Astrocyte (in vitro differentiated cells and primary cell): ENCODE measurements around the gene ADH5. TPM values are rescaled to one million over a fixed set of nuclear protein-coding genes. Genes with fewer than 3 reads are reported as not detected.

ENCODE experiments used
- DNase-seq: peaks from one replicate; pipeline ENCODE4 v3.0.0-alpha.2; 2010; ENCODE audit warnings: low read depth
- FAIRE-seq: peaks from 2 replicates; lab custom pipeline; 2011; peaks lifted over from hg19 to GRCh38; lab: Jason Lieb, UNC
- H2AFZ ChIP-seq: 2 replicates; pipeline ENCODE4 v1.6.0; 2012; ENCODE audit warnings: low read depth, low read length, inconsistent platforms
- H3K27ac ChIP-seq: 2 replicates; pipeline ENCODE4 v1.5.1; 2011; ENCODE audit warnings: low read depth, low read length, inconsistent platforms
- H3K27me3 ChIP-seq: 2 replicates; pipeline ENCODE4 v1.6.0; 2011; ENCODE audit warnings: low read length, inconsistent platforms; ENCODE audit not compliant: insufficient read depth
- H3K36me3 ChIP-seq: 2 replicates; pipeline ENCODE4 v1.5.1; 2011; ENCODE audit warnings: low read length, inconsistent platforms; ENCODE audit not compliant: insufficient read depth
- H3K4me1 ChIP-seq: 2 replicates; pipeline ENCODE4 v1.5.1; 2011; ENCODE audit warnings: low read length, inconsistent platforms; ENCODE audit not compliant: insufficient read depth
- H3K4me2 ChIP-seq: 2 replicates; pipeline ENCODE4 v1.6.0; 2012; ENCODE audit warnings: low read length, inconsistent platforms
- H3K4me3 ChIP-seq: 2 replicates; pipeline ENCODE4 v1.5.1; 2011; ENCODE audit warnings: low read depth, mild to moderate bottlenecking, low read length, inconsistent platforms; ENCODE audit not compliant: insufficient read depth
- H3K79me2 ChIP-seq: 2 replicates; pipeline ENCODE4 v1.6.0; 2012; ENCODE audit warnings: mild to moderate bottlenecking, low read length, inconsistent platforms; ENCODE audit not compliant: insufficient read depth
- H3K9ac ChIP-seq: 2 replicates; pipeline ENCODE4 v1.6.0; 2012; ENCODE audit warnings: mild to moderate bottlenecking, low read length, inconsistent platforms
- H3K9me3 ChIP-seq: 2 replicates; pipeline ENCODE4 v1.5.1; 2012; ENCODE audit warnings: low read depth, mild to moderate bottlenecking, low read length, inconsistent platforms; ENCODE audit not compliant: insufficient read depth
- H4K20me1 ChIP-seq: 2 replicates; pipeline ENCODE4 v1.6.0; 2012; ENCODE audit warnings: low read length, inconsistent platforms; ENCODE audit not compliant: insufficient read depth
- H3K27ac Mint-ChIP-seq: one replicate; pipeline ENCODE4 v1.8.0; 2021; ENCODE audit warnings: mild to moderate bottlenecking, mixed read lengths; ENCODE audit not compliant: unreplicated experiment
- H3K27me3 Mint-ChIP-seq: one replicate; pipeline ENCODE4 v1.8.0; 2021; ENCODE audit warnings: low read depth, mixed read lengths; ENCODE audit not compliant: unreplicated experiment
- H3K36me3 Mint-ChIP-seq: one replicate; pipeline ENCODE4 v1.8.0; 2021; ENCODE audit warnings: low read depth, mixed read lengths; ENCODE audit not compliant: unreplicated experiment
- H3K4me1 Mint-ChIP-seq: one replicate; pipeline ENCODE4 v1.8.0; 2021; ENCODE audit warnings: low read depth, mixed read lengths; ENCODE audit not compliant: unreplicated experiment
- H3K4me3 Mint-ChIP-seq: one replicate; pipeline ENCODE4 v1.8.0; 2021; ENCODE audit warnings: mild to moderate bottlenecking, moderate library complexity, mixed read lengths; ENCODE audit not compliant: unreplicated experiment
- H3K9me3 Mint-ChIP-seq: one replicate; pipeline ENCODE4 v1.8.0; 2021; ENCODE audit warnings: mild to moderate bottlenecking, mixed read lengths; ENCODE audit not compliant: unreplicated experiment
- CTCF ChIP-seq: IDR thresholded peaks from 2 replicates; pipeline ENCODE4 v1.5.1; 2011; ENCODE audit warnings: low read depth, mild to moderate bottlenecking, inconsistent platforms, low read length, moderate library complexity; ENCODE audit not compliant: insufficient read depth
- EZH2 ChIP-seq: IDR thresholded peaks from 2 replicates; pipeline ENCODE4 v1.6.1; 2012; ENCODE audit warnings: mild to moderate bottlenecking, low read length, inconsistent platforms; ENCODE audit not compliant: insufficient read depth
- total RNA-seq: library from RNA; stranded (reverse); gene quantifications from 2 replicates; pipeline ENCODE4 v1.2.1, GENCODE V29; 2021

Gene ADH5
- total RNA-seq, 1 donor from 2014 or later, result 210 TPM

GRCh38 chr4:99028187-99028586 is 60.4 kb downstream of the ADH5 start:
- H3K27ac ChIP-seq, result no peak overlapping the region
- TF ChIP-seq CTCF (no peak), EZH2 (no peak)
- H2AFZ ChIP-seq, result no peak overlapping the region
- H3K79me2 ChIP-seq, result peaks cover 83% of the 10 kb centered on the region
- no peaks in the 10 kb centered on the region for H3K27me3 ChIP-seq
- no peak overlapping the region for H3K4me3 Mint-ChIP-seq
- DNase-seq (peak; percentile 41), FAIRE-seq (no peak)
- H3K36me3 ChIP-seq, result no peaks in the 10 kb centered on the region
- no peaks in the 10 kb centered on the region for H3K4me1 ChIP-seq
- H3K9ac ChIP-seq, result no peak overlapping the region
- H4K20me1 ChIP-seq, result peaks cover 35% of the 10 kb centered on the region
- no peak overlapping the region for H3K27ac Mint-ChIP-seq
- H3K4me3 ChIP-seq, result no peak overlapping the region
- peaks cover 4% of the 10 kb centered on the region for H3K36me3 Mint-ChIP-seq
- H3K9me3 Mint-ChIP-seq, result peaks cover 5% of the 10 kb centered on the region
- no peak overlapping the region for H3K4me2 ChIP-seq
- H3K27me3 Mint-ChIP-seq, result no peaks in the 10 kb centered on the region
- H3K9me3 ChIP-seq, result no peaks in the 10 kb centered on the region
- H3K4me1 Mint-ChIP-seq, result peaks cover 47% of the 10 kb centered on the region

- H3K27ac Mint-ChIP-seq, result no peak overlapping the region
Measured at GRCh38 chr4:99027304-99027703, 61.3 kb downstream of the ADH5 start.

More at GRCh38 chr4:99027304-99027703, 61.3 kb downstream of the ADH5 start:
- Histone ChIP-seq H2AFZ (no peak overlapping the region), H3K27ac (no peak overlapping the region), H3K4me1 (no peaks in the 10 kb centered on the region), H3K9ac (no peak overlapping the region), H3K79me2 (peaks cover 84% of the 10 kb centered on the region), H4K20me1 (peaks cover 42% of the 10 kb centered on the region), H3K9me3 (no peaks in the 10 kb centered on the region), H3K4me3 (no peak overlapping the region), H3K27me3 (no peaks in the 10 kb centered on the region), H3K4me2 (no peak overlapping the region), H3K36me3 (no peaks in the 10 kb centered on the region)
- H3K36me3 Mint-ChIP-seq, result peaks cover 5% of the 10 kb centered on the region
- FAIRE-seq, result no peak
- DNase-seq, result no peak
- peaks cover 8% of the 10 kb centered on the region for H3K9me3 Mint-ChIP-seq
- H3K4me1 Mint-ChIP-seq, result peaks cover 43% of the 10 kb centered on the region
- H3K4me3 Mint-ChIP-seq, result no peak overlapping the region
- H3K27me3 Mint-ChIP-seq, result no peaks in the 10 kb centered on the region
- TF ChIP-seq CTCF, result no peak
- TF ChIP-seq EZH2, result no peak
